K562 treated with DMSO at 1 percent for 24 hours (cell line): ENCODE results near the gene MMP7. TPM values are rescaled to one million over a fixed set of nuclear protein-coding genes. Genes with fewer than 3 reads are reported as not detected.

Experiments used
- total RNA-seq: library from RNA; unstranded; fragments of 300-600 nt; gene quantifications from 2 replicates; pipeline ENCODE4 v1.2.3, GENCODE V29; 2022; ENCODE audit warnings: low read depth; ENCODE audit not compliant: insufficient read depth

Gene MMP7
- total RNA-seq = not detected in 2 replicates

GRCh38 chr11:102530558-102530957 lies at the start of gene MMP7:
TSS of gene MMP7 (minus strand) at chr11:102530747. CDS start at chr11:102530700, 47 bp downstream.

Other genes starting within 250 kb of the MMP7 start
- 3.0 and 4.0 TPM in 2 replicates for gene BIRC3, start 213.3 kb downstream of the MMP7 start, total RNA-seq
- 20.2 and 24.5 TPM in 2 replicates for gene BIRC2, start 183.5 kb downstream of the MMP7 start, total RNA-seq
- 30.5 and 38.6 TPM in 2 replicates for gene TMEM123, start 78.0 kb downstream of the MMP7 start, total RNA-seq
- not detected in 2 replicates for gene MMP20, start 94.6 kb upstream of the MMP7 start, total RNA-seq
- not detected in 2 replicates for gene MMP27, start 175.0 kb upstream of the MMP7 start, total RNA-seq
- gene MMP8, start 194.2 kb upstream of the MMP7 start, total RNA-seq = not detected in 2 replicates
- gene MMP10, start 249.9 kb upstream of the MMP7 start, total RNA-seq = not detected in 2 replicates